Epithelial cell of prostate (primary cell): ENCODE data around the gene IRF8.

Experiments used
- DNase-seq: peaks from one replicate; pipeline ENCODE4 v3.0.0-alpha.2; 2011; ENCODE audit warnings: low read depth, low spot score
- H3K27ac ChIP-seq: fragments of 450-650 bp; 2 replicates; pipeline ENCODE4 v1.5.1; 2017; ENCODE audit warnings: mild to moderate bottlenecking

Gene IRF8

GRCh38 chr16:85950136-85950918 is 51.4 kb downstream of the IRF8 start:
- DNase-seq: no peak
- no peak overlapping the region for H3K27ac ChIP-seq

DNA sequence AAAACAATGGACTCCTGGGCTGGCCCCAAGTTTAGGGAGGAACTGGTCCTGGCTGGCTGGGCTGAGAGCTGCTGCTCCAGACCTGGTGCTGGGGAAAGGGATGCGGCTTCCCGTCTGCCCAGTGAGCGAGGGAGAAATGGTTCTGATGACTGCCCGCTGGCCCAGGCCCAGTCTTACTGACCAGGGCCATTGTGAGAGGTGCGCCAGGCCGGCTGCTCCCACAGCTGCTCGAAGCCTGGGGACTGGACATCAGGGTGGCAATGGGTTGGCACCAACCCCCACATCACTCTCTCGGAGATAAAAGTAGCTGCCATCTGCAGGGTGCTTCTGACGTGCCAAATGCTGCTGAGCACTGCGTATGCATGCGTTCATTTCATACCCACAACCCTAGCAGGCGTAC is 53.2 kb downstream of the IRF8 start:
- DNase-seq: no peak

GRCh38 chr16:85952811-85953210 is 53.8 kb downstream of the IRF8 start:
- no peak for DNase-seq
- no peak overlapping the region for H3K27ac ChIP-seq

More for the DNA sequence above, 53.2 kb downstream of the IRF8 start:
- no peak overlapping the region for H3K27ac ChIP-seq

GRCh38 chr16:85954927-85955519 is 56.1 kb downstream of the IRF8 start:
- no peak overlapping the region for H3K27ac ChIP-seq
- DNase-seq: no peak

GRCh38 chr16:85955566-85955965 is 56.6 kb downstream of the IRF8 start:
- no peak overlapping the region for H3K27ac ChIP-seq

DNA sequence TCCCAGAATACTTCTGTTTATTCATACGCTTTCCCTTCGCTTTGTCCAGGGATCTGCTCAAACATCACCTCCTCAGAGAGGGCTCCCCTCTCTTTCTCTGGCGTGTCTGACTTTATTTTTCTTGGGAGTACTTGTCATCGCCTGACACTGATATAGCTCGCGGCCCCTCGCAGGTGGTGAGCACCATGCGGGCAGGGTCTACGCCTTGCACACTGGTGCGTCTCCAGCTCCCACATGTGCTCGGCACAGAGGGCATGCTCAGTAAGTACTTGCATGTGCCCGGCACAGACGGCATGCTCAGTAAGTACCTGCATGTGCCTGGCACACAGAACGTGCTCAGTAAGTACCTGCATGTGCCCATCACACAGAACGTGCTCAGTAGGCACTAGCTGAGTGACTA is 57.5 kb downstream of the IRF8 start:
- H3K27ac ChIP-seq: no peak overlapping the region
- DNase-seq: no peak

More at GRCh38 chr16:85955566-85955965, 56.6 kb downstream of the IRF8 start:
- DNase-seq: no peak

GRCh38 chr16:85958731-85959130 is 59.8 kb downstream of the IRF8 start:
- H3K27ac ChIP-seq: no peak overlapping the region
- DNase-seq: no peak

DNA sequence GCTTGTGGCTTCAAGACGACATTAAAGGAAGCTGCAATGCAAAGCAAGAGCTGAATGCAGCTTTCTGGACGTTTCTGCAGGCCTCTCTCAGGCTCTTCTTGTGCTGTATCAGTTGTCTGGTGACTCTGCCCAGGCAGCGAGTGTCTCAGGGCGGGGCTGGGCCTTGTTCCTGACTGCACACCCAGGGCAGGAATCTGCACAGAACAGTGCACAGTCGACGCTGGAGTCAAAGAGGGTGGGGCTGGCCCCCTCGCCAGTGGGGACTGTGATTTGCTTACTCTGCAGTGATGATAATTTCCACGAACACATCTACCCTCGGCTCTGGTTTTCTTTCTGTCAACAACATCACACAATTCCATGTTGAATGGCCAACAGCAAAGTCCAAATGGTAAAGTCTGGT is 60.7 kb downstream of the IRF8 start:
- DNase-seq: no peak
- no peak overlapping the region for H3K27ac ChIP-seq

DNA sequence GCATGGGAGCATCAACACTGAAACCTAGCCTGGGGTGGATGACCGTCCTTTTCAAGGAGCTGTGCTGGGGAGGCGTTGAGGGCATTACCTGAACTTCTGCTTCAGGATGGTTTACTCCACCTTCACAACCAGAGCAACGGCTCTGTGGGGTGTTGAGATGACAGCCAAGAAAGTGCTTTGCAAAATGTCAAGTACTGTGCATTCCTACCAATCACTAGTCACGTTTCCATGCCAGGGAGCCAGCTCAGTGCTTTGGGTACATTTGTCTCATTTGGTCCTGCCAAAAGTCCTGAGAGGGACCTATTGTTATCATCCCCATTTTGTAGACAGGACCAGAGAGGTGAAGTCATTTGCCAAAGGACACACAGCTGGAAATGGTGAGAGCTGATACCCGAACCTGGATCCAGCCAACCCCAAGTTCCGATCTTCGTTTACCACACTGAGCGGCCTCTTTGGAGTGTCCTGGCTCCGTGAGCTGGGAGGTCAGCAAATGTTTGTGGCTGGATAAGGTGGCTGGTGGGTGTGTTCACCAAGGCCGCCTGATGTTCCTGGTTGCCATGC is 61.6 kb downstream of the IRF8 start:
- no peak overlapping the region for H3K27ac ChIP-seq

DNA sequence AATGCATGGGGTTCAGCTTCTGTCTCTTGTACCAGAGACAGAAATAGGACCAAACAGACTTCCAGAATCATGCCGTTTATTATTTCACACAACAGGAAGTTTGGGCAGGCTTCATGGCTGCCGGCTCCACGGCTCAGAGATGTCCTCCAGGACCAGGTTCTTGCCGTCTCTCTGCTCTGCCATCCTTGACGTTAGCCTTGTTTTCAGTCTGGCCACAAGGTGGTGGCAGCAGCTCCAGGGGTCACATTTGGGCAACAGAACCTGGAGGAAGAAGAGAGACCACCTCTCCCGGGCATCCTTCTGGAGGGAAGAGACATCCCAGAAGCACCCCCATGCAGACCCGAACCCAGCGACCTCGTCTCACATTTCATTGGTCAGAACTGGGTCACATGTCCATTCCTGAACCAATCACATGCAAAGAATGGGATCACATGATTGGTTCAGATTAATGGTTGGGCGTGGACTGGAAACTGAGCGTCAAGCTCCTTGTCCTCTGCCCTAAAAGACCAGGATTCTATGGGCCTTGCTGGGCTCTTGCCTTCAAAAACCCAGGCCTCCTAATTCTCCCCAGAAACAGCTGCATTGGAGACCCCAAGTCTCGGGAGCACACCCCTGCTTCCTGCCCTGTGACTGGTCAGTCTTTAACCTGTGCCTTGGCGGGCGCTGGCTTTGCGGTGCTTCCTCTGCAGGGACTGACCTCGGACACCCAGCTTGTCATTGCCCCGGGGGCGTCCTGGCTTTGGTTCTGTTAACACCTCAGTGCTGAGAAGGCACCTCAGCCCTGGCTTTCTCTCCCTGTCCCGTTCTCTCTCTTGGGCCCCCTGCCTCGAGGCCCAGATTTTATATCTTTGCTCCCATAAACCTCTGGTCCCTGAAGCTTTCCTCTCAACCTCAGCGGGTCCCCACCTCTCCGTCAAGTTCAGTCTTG is 63.3 kb downstream of the IRF8 start:
- no peak for DNase-seq

More for the DNA sequence above, 61.6 kb downstream of the IRF8 start:
- no peak for DNase-seq

DNA sequence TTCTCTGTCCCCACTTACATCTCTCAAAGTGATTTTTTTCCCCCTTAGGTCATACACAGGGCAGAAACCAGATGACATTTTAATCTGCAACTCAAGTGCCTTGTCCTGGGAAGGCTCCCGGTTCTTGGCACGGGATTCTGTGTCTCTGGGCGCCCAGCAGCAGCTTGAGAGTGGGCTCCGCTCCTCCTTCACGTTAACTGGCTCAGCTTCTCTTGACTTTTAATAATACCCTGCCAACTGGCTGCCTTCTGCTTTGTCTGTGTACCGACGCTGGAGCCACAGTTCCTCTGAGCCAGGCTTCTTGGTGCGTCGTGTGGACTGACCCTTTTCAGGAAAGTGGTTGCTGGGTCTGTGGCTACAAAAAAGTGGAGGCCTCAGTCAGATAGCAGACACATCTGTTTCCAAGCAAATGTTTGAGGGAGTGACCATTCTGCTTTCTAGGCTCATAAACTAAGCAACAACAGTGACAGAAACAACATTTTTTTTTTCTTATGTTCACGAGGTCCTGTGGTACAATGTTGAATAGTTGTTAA is 64.9 kb downstream of the IRF8 start:
- H3K27ac ChIP-seq: no peak overlapping the region
- DNase-seq: no peak

More for the DNA sequence above, 63.3 kb downstream of the IRF8 start:
- no peak overlapping the region for H3K27ac ChIP-seq

DNA sequence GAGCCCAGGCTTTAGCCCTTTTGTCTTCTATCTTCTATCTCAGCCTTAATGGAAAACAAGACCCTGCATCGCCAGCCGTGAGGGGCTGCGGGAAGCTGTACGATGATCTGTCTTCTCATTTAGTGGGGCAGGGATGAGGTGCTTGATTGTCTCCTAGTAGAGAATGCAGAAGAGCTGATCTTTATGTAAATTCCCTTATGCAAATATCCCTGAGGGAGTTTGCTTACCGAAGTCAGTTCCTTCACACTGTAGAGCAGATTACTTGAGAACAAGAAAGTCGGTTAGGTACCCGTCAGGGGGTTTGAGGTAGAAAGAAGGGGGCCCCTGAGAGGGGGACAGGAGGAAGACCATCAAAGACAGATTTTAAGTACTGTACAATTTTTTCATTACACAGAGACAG is 66.2 kb downstream of the IRF8 start:
- DNase-seq: no peak
- no peak overlapping the region for H3K27ac ChIP-seq

DNA sequence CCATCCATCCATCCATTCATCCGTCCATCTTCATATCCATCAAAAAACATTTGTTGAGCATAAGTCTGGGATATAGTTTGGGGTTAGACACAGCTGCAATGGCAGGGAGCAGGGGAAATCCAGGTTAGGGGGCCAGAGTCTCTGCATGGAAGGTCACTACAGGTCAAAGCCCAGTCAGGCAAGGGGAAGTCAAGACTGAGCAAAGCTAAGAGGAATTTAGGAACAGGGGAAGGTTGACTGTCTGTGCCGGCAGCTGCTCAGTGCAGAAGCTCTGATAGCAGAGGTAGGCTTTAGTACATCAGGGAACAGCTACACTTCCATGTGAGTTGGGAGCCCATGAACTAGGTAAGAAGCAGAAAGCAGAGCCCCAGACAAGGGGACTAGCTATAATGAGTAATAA is 68.1 kb downstream of the IRF8 start:
- DNase-seq: no peak
- no peak overlapping the region for H3K27ac ChIP-seq

DNA sequence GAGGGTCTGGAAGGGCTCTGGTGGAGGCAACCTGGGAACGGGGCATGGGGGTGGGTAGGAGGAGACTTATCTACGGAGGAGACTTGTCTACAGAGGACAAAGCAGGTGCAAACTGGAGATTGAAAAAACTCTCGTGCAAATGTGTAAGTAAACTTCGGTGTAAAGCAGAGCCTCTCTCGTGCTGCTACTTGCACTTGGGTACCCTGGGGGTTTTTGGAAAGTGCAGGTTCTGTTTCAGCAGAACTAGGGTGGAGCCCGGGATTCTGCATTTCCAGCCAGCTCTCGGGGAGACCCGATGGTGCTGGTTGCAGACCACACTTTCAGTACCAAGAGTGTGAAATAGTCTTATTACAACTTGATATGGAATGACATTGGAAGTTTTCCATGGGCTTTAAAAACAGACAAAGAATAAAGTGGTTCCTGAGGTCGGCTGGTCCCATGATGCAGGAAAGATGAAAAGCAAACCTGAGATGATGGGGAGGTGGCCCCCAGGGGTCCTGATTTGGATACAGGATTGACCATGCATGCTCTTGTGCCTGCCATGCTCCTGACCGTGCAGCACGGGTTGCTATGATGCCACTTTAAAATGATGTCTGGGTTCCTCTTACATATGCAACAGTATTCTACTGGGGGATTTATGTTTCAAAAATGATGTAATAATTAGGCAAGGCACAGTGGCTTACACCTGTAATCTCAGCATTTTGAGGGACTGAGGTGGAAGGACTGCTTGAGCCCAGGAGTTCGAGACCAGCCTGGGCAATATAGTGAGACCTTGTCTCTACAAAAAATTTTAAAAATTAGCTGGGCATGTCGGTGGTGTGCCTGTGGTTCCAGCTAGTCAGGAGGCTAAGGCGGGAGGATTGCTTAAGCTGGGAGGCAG is 69.3 kb downstream of the IRF8 start:
- H3K27ac ChIP-seq: no peak overlapping the region
- no peak for DNase-seq

DNA sequence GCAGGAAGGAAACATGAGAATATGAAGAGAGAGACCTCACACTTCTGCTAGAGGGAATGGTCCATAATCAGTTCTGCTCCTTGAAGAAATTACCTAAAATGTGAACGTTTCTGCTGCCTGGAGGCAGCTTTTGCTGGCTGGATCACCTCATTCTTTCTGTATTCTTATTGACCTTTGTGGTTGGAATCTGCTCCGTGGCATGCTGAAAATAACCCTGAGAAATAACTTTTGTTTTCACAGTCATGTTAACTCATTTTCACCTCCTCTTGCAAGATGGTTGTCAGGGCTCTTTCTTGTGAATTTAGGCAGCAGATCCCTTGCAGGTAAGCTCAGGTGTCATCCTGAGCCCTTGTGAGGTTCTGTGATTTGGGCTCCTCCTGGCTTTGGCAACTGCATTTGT is 70.2 kb downstream of the IRF8 start:
- H3K27ac ChIP-seq: no peak overlapping the region
- no peak for DNase-seq

GRCh38 chr16:85969591-85969990 is 70.6 kb downstream of the IRF8 start:
- no peak for DNase-seq
- no peak overlapping the region for H3K27ac ChIP-seq

- no peak for DNase-seq
- H3K27ac ChIP-seq: no peak overlapping the region
Measured at GRCh38 chr16:85970016-85970733, 71.2 kb downstream of the IRF8 start.

GRCh38 chr16:85970738-85971137 is 71.8 kb downstream of the IRF8 start:
- H3K27ac ChIP-seq: no peak overlapping the region
- peak; percentile 16 for DNase-seq
